A549 (cell line): Measurements from ENCODE around the gene SH3PXD2A. TPM values are rescaled to one million over a fixed set of nuclear protein-coding genes. Genes with fewer than 3 reads are reported as not detected.

Source experiments
- ATAC-seq, 2 experiments: fragments of 200-7000 bp in 1 of 2; fragments of >200 bp in 1 of 2; cut with Nextera tagmentation in 1 of 2; cut with Tn5 transposase in 1 of 2; 3 replicates each; pipeline versions ENCODE4 v1.8.0 to v1.9.1; 2018 to 2020; ENCODE audit warnings: mild to moderate bottlenecking in 1 of 2, moderate library complexity in 1 of 2
- CTCF ChIA-PET: fragments of 300-600 bp; sonication (Branson Sonifier 250); formaldehyde crosslinking; extraction: SDS; loops from one replicate; lab custom pipeline; 2021; ENCODE audit warnings: antibody characterized with exemption, inconsistent platforms; lab: Yijun Ruan, JAX
- POLR2A ChIA-PET: fragments of 350-600 bp; formaldehyde crosslinking; extraction: SDS; loops from one replicate; lab custom pipeline; 2021; ENCODE audit warnings: antibody characterized with exemption, inconsistent platforms; lab: Yijun Ruan, JAX
- DNase-seq, 2 experiments: peaks; one replicate each; pipeline versions ENCODE4 v3.0.0 to v3.0.0-alpha.2; 2011 to 2016; ENCODE audit warnings: low read depth in 1 of 2, low spot score in 1 of 2
- FAIRE-seq: peaks from 2 replicates; lab custom pipeline; 2011; peaks lifted over from hg19 to GRCh38; lab: Jason Lieb, UNC
- H3K27ac ChIP-seq, 2 experiments: fragments of >200 bp; sonication (Bioruptor Twin); formaldehyde crosslinking; 3 replicates each; pipeline ENCODE4 v1.5.1; 2016 to 2017
- H3K4me1 ChIP-seq: fragments of >200 bp; sonication (Bioruptor Twin); formaldehyde crosslinking; 3 replicates; pipeline ENCODE4 v1.6.1; 2016
- H3K4me2 ChIP-seq: fragments of >200 bp; sonication (Bioruptor Twin); formaldehyde crosslinking; 3 replicates; pipeline ENCODE4 v1.6.1; 2016
- H3K4me3 ChIP-seq: fragments of >200 bp; sonication (Bioruptor Twin); formaldehyde crosslinking; 3 replicates; pipeline ENCODE4 v1.5.1; 2016
- H3K9me3 ChIP-seq: fragments of >200 bp; sonication (Bioruptor Twin); formaldehyde crosslinking; 3 replicates; pipeline ENCODE4 v1.6.1; 2016
- ATOH8 ChIP-seq: fragments of 250-450 bp; sonication (Bioruptor Pico); IDR thresholded peaks from 2 replicates; pipeline ENCODE4 v1.5.0; 2020; ENCODE audit warnings: low read depth, mild to moderate bottlenecking, moderate library complexity
- BCL3 ChIP-seq: fragments of >200 bp; sonication (Bioruptor Twin); formaldehyde crosslinking; IDR thresholded peaks from 3 replicates; pipeline ENCODE4 v1.6.1; 2016
- BHLHE40 ChIP-seq: IDR thresholded peaks from 2 replicates; pipeline ENCODE4 v1.6.1; 2012; ENCODE audit warnings: low read depth, low read length, inconsistent platforms
- CBX2 ChIP-seq: fragments of 200-600 bp; sonication (generic); IDR thresholded peaks from 2 replicates; pipeline ENCODE4 v1.6.1; 2016; ENCODE audit warnings: low read depth, mild to moderate bottlenecking, borderline replicate concordance
- CHD2 ChIP-seq: fragments of 150-350 bp; IDR thresholded peaks from 2 replicates; pipeline ENCODE4 v1.6.1; 2014; ENCODE audit warnings: low read length; ENCODE audit not compliant: partially characterized antibody
- CHD4 ChIP-seq: fragments of 200-600 bp; sonication (generic); IDR thresholded peaks from 2 replicates; pipeline ENCODE4 v1.6.1; 2016; ENCODE audit warnings: antibody characterized with exemption, mild to moderate bottlenecking, borderline replicate concordance
- EHMT2 ChIP-seq: fragments of 200-600 bp; sonication (generic); IDR thresholded peaks from 2 replicates; pipeline ENCODE4 v1.6.1; 2016; ENCODE audit warnings: antibody characterized with exemption, low read depth, mild to moderate bottlenecking, moderate library complexity
- ELK1 ChIP-seq: fragments of 150-350 bp; IDR thresholded peaks from 2 replicates; pipeline ENCODE4 v1.6.1; 2014; ENCODE audit warnings: low read depth, mild to moderate bottlenecking, low read length
- EP300 ChIP-seq, 2 experiments: fragments of >200 bp; sonication (Bioruptor Twin); formaldehyde crosslinking; IDR thresholded peaks; 2 replicates in 1 of 2; 3 replicates in 1 of 2; pipeline ENCODE4 v1.6.1; 2016 to 2017
- ESRRA ChIP-seq: fragments of 150-350 bp; IDR thresholded peaks from 2 replicates; pipeline ENCODE4 v1.6.1; 2014; ENCODE audit warnings: mild to moderate bottlenecking, low read length, borderline replicate concordance
- FOSB ChIP-seq: fragments of 250-450 bp; sonication (Bioruptor Pico); IDR thresholded peaks from 2 replicates; pipeline ENCODE4 v1.5.0; 2020; ENCODE audit warnings: mild to moderate bottlenecking, moderate library complexity
- HES2 ChIP-seq: fragments of >200 bp; sonication (Bioruptor Twin); formaldehyde crosslinking; IDR thresholded peaks from 2 replicates; pipeline ENCODE4 v1.6.1; 2016
- HEYL ChIP-seq: fragments of 250-450 bp; sonication (Bioruptor Pico); IDR thresholded peaks from 2 replicates; pipeline ENCODE4 v1.8.0; 2021; ENCODE audit warnings: mild to moderate bottlenecking, moderate library complexity
- HOXA7 ChIP-seq: fragments of 250-450 bp; sonication (Bioruptor Pico); IDR thresholded peaks from 2 replicates; pipeline ENCODE4 v1.5.0; 2020; ENCODE audit warnings: mild to moderate bottlenecking, moderate library complexity
- HOXB5 ChIP-seq: fragments of 250-450 bp; sonication (Bioruptor Pico); IDR thresholded peaks from 2 replicates; pipeline ENCODE4 v1.5.0; 2020; ENCODE audit warnings: mild to moderate bottlenecking, moderate library complexity
- JUN ChIP-seq, 2 experiments: fragments of >200 bp; sonication (Bioruptor Twin); formaldehyde crosslinking; IDR thresholded peaks; 2 replicates in 1 of 2; 3 replicates in 1 of 2; pipeline ENCODE4 v1.6.1; 2016 to 2017
- MAFK ChIP-seq: fragments of 450-650 bp; IDR thresholded peaks from 2 replicates; pipeline ENCODE4 v1.6.1; 2014; ENCODE audit not compliant: partially characterized antibody
- MAX ChIP-seq: IDR thresholded peaks from 2 replicates; pipeline ENCODE4 v1.6.1; 2012
- MYC ChIP-seq: IDR thresholded peaks from 2 replicates; pipeline ENCODE4 v1.6.1; 2012; ENCODE audit warnings: mild to moderate bottlenecking, inconsistent platforms, low read length, improper control_type of control experiment, borderline replicate concordance
- NR3C1 ChIP-seq: fragments of >200 bp; sonication (Bioruptor Twin); formaldehyde crosslinking; IDR thresholded peaks from 3 replicates; pipeline ENCODE4 v1.6.1; 2017
- POLR2AphosphoS2 ChIP-seq: conservative IDR thresholded peaks from 2 replicates; pipeline ENCODE4 v1.6.1; 2012; ENCODE audit warnings: low read length, improper control_type of control experiment, inconsistent platforms
- RAD21 ChIP-seq, 2 experiments: fragments of >200 bp in 1 of 2; sonication (Bioruptor Twin) in 1 of 2; formaldehyde crosslinking in 1 of 2; IDR thresholded peaks in 1 of 2; conservative IDR thresholded peaks in 1 of 2; 2 replicates in 1 of 2; 3 replicates in 1 of 2; pipeline ENCODE4 v1.6.1; 2012 to 2018; ENCODE audit warnings: inconsistent platforms in 1 of 2
- RFX5 ChIP-seq: fragments of 450-650 bp; IDR thresholded peaks from 2 replicates; pipeline ENCODE4 v1.7.1; 2014; ENCODE audit warnings: antibody characterized with exemption, mild to moderate bottlenecking, moderate library complexity
- SMC3 ChIP-seq: fragments of >200 bp; sonication (Bioruptor Twin); formaldehyde crosslinking; IDR thresholded peaks from 3 replicates; pipeline ENCODE4 v1.6.1; 2018; ENCODE audit warnings: inconsistent platforms
- SREBF2 ChIP-seq: fragments of 450-650 bp; IDR thresholded peaks from 2 replicates; pipeline ENCODE4 v1.6.1; 2014; ENCODE audit warnings: mild to moderate bottlenecking, moderate library complexity
- TP53 ChIP-seq: fragments of 250-450 bp; sonication (Bioruptor Pico); IDR thresholded peaks from 2 replicates; pipeline ENCODE4 v1.5.0; 2021; ENCODE audit warnings: mild to moderate bottlenecking, moderate library complexity
- USF2 ChIP-seq: fragments of 450-650 bp; IDR thresholded peaks from 2 replicates; pipeline ENCODE4 v1.6.1; 2014; ENCODE audit warnings: antibody characterized with exemption
- ZC3H11A ChIP-seq: fragments of 450-650 bp; IDR thresholded peaks from 2 replicates; pipeline ENCODE4 v1.6.1; 2014; ENCODE audit warnings: antibody characterized with exemption, mild to moderate bottlenecking
- ZFP36 ChIP-seq: fragments of 450-650 bp; IDR thresholded peaks from 2 replicates; pipeline ENCODE4 v1.6.1; 2014; ENCODE audit warnings: borderline replicate concordance; ENCODE audit not compliant: partially characterized antibody
- WGBS: methylation state at CpG from one replicate; pipeline ENCODE4 v1.1.6; 2017; ENCODE audit errors: missing lambda C conversion rate; 5-methylcytosine and 5-hydroxymethylcytosine counted together
- polyA plus RNA-seq, 4 experiments: library from polyadenylated mRNA; depleted of rRNA in 3 of 4; stranded (reverse); fragments of >200 nt; fragmentation: RNase III in 1 of 4; extraction: RNeasy Plus Mini Kit Qiagen cat#74134 plus additional on column Dnase treatment in 1 of 4; gene quantifications; 2 replicates in 3 of 4; 3 replicates in 1 of 4; pipeline ENCODE4 v1.2.3, GENCODE V29; 2011 to 2017

SH3PXD2A gene
- polyA plus RNA-seq, 2 of the 4 experiments (the other 2 are of a cell fraction) = 2.4 to 3.9 TPM

- DNase-seq (no peak), ATAC-seq (no peak)
- 87% methylated on average over 13 of the region's 14 CpGs for WGBS
- POLR2A ChIA-PET = no interaction called here
- Histone ChIP-seq H3K9me3 (no peaks in the 10 kb centered on the region), H3K4me3 (no peak overlapping the region)
- no peak for TF ChIP-seq EP300 (IDR thresholded peaks at IDR 0.05)
- TF ChIP-seq RFX5 = no peak
- no peak for TF ChIP-seq HEYL (CRISPR knock-in tag)
- no peak for TF ChIP-seq ZC3H11A
- TF ChIP-seq HOXB5 (CRISPR knock-in tag) = no peak
- no peak for TF ChIP-seq MYC
- no peak for TF ChIP-seq ZFP36
- no peak for TF ChIP-seq EHMT2
- TF ChIP-seq CHD4 = no peak
- TF ChIP-seq ATOH8 = no peak
- TF ChIP-seq ELK1 = no peak
- no peak for TF ChIP-seq CBX2
- no peak for TF ChIP-seq SMC3
- no peak for TF ChIP-seq BHLHE40
- no peak for TF ChIP-seq JUN (IDR thresholded peaks at IDR 0.05)
- no peak for TF ChIP-seq NR3C1
- TF ChIP-seq SREBF2 = no peak
- TF ChIP-seq RAD21 (conservative IDR thresholded peaks at IDR 0.05 in 1 of 2, IDR thresholded peaks at IDR 0.05 in 1 of 2) = no peak
- TF ChIP-seq, all 56 proteins: peak for 0
- Histone ChIP-seq H3K4me2 (no peak overlapping the region), H3K4me1 (no peaks in the 10 kb centered on the region), H3K27ac (no peak overlapping the region)
- CTCF ChIA-PET = interaction anchor here (0.7 to 4.4 kb wide), 7 partner anchors 9 to 198 kb away, joined by 3 to 31 read pairs (median 7); no protein-coding TSS in a partner anchor
- FAIRE-seq = no peak
Observed at GRCh38 chr10:103614306-103615158, 240.8 kb downstream of the SH3PXD2A start.

- FAIRE-seq = no peak
- Histone ChIP-seq H3K4me3 (no peak overlapping the region), H3K4me2 (no peak overlapping the region), H3K9me3 (no peaks in the 10 kb centered on the region), H3K4me1 (no peaks in the 10 kb centered on the region), H3K27ac (no peak overlapping the region)
- TF ChIP-seq ESRRA (no peak), CHD4 (no peak), POLR2AphosphoS2 (no peak), HES2 (no peak), FOSB (CRISPR knock-in tag) (no peak), CBX2 (no peak), USF2 (no peak), ATOH8 (no peak), MAFK (no peak), CHD2 (no peak), MAX (no peak), RFX5 (no peak), ZC3H11A (no peak), BHLHE40 (no peak), ZFP36 (no peak), BCL3 (no peak), TP53 (no peak), HOXA7 (CRISPR knock-in tag) (no peak)
- ATAC-seq = no peak
- ChIA-PET POLR2A (no interaction called here), CTCF (interaction anchor here (0.7 to 4.4 kb wide), 7 partner anchors 8 to 197 kb away, joined by 3 to 31 read pairs (median 7); no protein-coding TSS in a partner anchor)
- DNase-seq = no peak
- WGBS = 79% methylated on average over 2 of the region's 2 CpGs
Observed at GRCh38 chr10:103613616-103614015, 241.8 kb downstream of the SH3PXD2A start.
